22Rv1 (cell line): ENCODE results near the gene GSTA5.
"Not testable (repeated sequence)": the region's sequence is repeated elsewhere in the genome, so short reads cannot be mapped to it uniquely, and the experiment has no call there.

ENCODE experiments used
- H3K27ac ChIP-seq: fragments of 450-650 bp; 2 replicates; pipeline ENCODE4 v1.5.1; 2017
- CTCF ChIP-seq: fragments of 450-650 bp; IDR thresholded peaks from 2 replicates; pipeline ENCODE4 v1.5.1; 2017; ENCODE audit warnings: mild to moderate bottlenecking
- ZFX ChIP-seq: fragments of 450-650 bp; IDR thresholded peaks from 2 replicates; pipeline ENCODE4 v1.6.1; 2017; ENCODE audit warnings: antibody characterized with exemption, borderline replicate concordance

GSTA5 gene

GRCh38 chr6:52802806-52803205 is 37.8 kb downstream of the GSTA5 start:
- H3K27ac ChIP-seq = no peak overlapping the region

GRCh38 chr6:52801188-52801841 is 39.3 kb downstream of the GSTA5 start:
- H3K27ac ChIP-seq = no peak overlapping the region
- TF ChIP-seq ZFX = no peak
- no peak for TF ChIP-seq CTCF

More at GRCh38 chr6:52802806-52803205, 37.8 kb downstream of the GSTA5 start:
- TF ChIP-seq ZFX = no peak
- no peak for TF ChIP-seq CTCF

GRCh38 chr6:52799272-52799671 is 41.3 kb downstream of the GSTA5 start:
- not testable (repeated sequence) for H3K27ac ChIP-seq

GRCh38 chr6:52794366-52794765 is 46.2 kb downstream of the GSTA5 start:
- H3K27ac ChIP-seq = not testable (repeated sequence)

- TF ChIP-seq CTCF (no peak), ZFX (no peak)
- no peak overlapping the region for H3K27ac ChIP-seq
Observed at GRCh38 chr6:52790861-52791260, 49.8 kb downstream of the GSTA5 start.

- not testable (repeated sequence) for H3K27ac ChIP-seq
Observed at GRCh38 chr6:52789658-52790057, 51.0 kb downstream of the GSTA5 start.

GRCh38 chr6:52788478-52788877 is 52.1 kb downstream of the GSTA5 start:
- no peak overlapping the region for H3K27ac ChIP-seq
- TF ChIP-seq CTCF (no peak), ZFX (no peak)

GRCh38 chr6:52787917-52788316 is 52.7 kb downstream of the GSTA5 start:
- H3K27ac ChIP-seq = no peak overlapping the region
- TF ChIP-seq CTCF = no peak
- no peak for TF ChIP-seq ZFX

- TF ChIP-seq ZFX (no peak), CTCF (no peak)
- no peak overlapping the region for H3K27ac ChIP-seq
Observed at GRCh38 chr6:52786249-52786956, 54.2 kb downstream of the GSTA5 start.

GRCh38 chr6:52782696-52783274 is 57.8 kb downstream of the GSTA5 start:
- H3K27ac ChIP-seq = not testable (repeated sequence)

- H3K27ac ChIP-seq = not testable (repeated sequence)
Observed at GRCh38 chr6:52782209-52782608, 58.4 kb downstream of the GSTA5 start.
